HG03097 (cell line): ENCODE measurements around the gene MIEN1.
A peak's percentile ranks its signal among the peaks of the same experiment; 100 is the strongest.
"Not testable (repeated sequence)": the region's sequence is repeated elsewhere in the genome, so short reads cannot be mapped to it uniquely, and the experiment has no call there.

Experiments
- ATAC-seq: cut with Tn5 transposase; IDR thresholded peaks from one replicate; pipeline ENCODE4 v1.9.1; 2021; ENCODE audit not compliant: unreplicated experiment, low FRiP score

Gene MIEN1

DNA sequence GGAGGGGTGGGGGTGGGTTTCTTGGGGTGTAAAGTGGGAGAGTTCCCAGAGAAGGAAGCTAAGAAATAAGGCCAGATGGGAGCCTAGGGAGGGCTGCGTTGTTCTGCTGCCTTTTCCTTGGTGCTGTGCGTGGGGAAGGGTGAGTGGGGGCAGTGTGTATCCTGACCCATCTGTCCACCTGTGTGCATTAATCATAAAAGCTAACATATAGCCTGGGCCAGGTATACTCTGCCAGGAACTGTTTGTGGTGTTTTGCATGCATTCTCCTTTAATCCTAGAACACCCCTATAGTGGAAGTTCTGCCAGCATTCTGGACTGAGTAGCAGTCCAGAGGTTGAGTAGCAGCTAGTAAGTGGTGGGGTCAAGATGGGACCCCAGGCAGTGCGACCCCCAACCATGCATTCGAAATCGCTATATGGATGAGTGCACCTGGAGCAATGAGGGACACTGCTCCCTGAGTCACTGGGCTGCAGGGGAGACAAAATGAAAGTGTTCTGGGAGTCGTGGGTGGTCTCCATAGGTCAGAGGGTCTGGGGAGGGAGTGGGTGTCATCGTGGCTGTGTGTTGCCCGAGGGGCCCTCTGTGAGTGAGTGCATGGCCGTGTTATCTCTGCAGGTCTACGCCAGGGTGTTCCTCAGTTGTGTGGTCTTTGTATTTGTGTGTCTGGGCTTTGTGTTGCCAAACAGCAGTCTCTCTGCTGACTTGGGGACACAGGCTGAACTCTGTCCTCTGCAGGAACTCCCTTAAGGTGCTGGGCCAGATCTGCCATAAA is 29.1 kb downstream of the MIEN1 start:
- no peak for ATAC-seq

DNA sequence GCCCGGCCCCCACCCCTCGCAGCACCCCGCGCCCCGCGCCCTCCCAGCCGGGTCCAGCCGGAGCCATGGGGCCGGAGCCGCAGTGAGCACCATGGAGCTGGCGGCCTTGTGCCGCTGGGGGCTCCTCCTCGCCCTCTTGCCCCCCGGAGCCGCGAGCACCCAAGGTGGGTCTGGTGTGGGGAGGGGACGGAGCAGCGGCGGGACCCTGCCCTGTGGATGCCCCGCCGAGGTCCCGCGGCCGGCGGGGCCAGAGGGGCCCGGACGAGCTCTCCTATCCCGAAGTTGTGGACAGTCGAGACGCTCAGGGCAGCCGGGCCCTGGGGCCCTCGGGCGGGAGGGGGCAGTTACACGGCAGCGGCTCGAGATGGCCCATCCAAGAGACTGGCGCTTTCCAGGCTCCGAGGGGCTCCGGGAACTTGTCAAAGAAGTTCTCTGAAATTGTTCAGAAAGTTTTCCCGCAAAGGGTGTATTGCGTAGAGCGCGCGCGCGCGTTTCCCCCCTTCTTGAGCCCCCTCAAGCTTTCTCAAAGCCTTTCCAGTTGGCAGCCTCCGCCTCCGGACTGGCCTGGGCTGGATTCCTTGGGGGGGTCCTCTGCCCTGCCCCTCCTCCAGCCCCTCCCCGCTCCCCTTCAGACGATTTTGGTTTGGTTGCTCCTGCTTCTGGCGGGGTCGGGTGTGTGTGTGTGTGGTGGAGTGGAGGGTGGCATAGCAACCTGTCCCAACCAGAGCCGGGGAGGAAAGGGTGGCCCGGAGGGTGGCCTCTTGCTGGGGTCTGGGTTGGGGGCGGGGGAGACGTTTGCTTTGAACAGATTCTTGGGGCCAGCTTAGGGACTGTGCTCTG is 30.0 kb downstream of the MIEN1 start:
- no peak for ATAC-seq

DNA sequence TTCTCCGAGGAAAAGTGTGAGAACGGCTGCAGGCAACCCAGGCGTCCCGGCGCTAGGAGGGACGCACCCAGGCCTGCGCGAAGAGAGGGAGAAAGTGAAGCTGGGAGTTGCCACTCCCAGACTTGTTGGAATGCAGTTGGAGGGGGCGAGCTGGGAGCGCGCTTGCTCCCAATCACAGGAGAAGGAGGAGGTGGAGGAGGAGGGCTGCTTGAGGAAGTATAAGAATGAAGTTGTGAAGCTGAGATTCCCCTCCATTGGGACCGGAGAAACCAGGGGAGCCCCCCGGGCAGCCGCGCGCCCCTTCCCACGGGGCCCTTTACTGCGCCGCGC is 30.5 kb downstream of the MIEN1 start, which contains the start of gene ERBB2:
Gene ERBB2 (plus strand): TSS at position 247 of the 330 bp plus-strand sequence. CDS start 175 bp downstream, outside the sequence.
- ATAC-seq: no peak

DNA sequence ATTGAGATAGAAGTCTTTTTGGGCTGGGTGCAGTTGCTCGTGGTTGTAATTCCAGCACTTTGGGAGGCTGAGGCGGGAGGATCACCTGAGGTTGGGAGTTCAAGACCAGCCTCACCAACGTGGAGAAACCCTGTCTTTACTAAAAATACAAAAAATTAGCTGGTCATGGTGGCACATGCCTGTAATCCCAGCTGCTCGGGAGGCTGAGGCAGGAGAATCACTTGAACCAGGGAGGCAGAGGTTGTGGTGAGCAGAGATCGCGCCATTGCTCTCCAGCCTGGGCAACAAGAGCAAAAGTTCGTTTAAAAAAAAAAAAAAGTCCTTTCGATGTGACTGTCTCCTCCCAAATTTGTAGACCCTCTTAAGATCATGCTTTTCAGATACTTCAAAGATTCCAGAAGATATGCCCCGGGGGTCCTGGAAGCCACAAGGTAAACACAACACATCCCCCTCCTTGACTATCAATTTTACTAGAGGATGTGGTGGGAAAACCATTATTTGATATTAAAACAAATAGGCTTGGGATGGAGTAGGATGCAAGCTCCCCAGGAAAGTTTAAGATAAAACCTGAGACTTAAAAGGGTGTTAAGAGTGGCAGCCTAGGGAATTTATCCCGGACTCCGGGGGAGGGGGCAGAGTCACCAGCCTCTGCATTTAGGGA is 31.0 kb downstream of the MIEN1 start:
- ATAC-seq: not testable (repeated sequence)

DNA sequence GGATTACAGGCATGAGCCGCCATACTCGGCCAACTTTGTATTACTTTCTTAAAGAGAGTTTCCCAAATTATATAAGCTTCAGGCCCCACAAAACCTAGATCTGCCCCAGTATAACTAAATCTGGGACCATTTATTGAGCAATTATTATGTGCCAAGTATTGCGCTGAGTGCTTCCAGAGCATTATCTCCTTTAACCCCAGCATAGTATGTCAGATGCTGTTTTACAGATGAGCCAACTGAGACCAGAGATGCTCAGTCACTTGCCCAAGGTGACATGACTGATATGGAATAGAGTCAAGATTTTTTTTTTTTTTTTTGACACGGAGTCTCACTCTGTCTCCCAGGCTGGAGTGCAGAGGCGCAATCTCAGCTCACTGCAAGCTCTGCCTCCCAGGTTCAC is 32.4 kb downstream of the MIEN1 start:
- ATAC-seq: no peak

DNA sequence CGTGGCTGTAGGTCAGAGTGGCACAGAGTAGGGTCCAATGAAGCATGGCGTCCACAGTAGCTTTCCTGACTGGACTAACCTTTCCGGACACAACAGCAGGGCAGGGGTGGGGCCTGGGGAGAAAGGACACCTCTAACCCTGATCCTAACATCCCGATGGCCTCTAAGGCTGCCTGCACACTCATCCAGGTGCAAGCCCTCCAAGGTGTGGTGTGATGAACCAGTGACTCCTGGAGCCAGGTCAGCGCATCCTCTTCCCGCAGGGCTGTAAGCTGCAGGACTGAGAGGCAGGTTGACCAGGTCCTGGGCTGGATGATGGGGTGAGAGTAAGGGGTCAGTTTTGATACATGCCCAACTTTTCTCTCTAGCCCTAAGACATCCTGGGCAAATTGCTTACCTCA is 33.6 kb downstream of the MIEN1 start:
- ATAC-seq: no peak

DNA sequence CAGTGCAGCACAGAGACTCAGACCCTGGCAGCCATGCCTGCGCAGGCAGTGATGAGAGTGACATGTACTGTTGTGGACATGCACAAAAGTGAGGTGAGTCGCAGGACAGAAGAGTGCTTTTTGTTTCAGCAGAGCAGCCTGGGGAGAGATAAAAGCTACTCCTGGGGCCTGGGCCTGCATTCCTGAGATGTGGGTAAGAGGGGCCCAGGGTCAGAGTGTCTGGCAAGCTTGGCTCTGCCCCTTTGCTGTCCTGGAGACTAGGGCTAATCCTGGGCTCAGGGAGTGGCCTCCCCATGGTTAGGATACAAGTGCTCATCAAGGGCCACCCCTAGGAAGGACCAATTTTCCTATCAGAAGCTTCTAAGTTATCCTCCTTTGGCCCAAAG is 35.2 kb downstream of the MIEN1 start:
- no peak for ATAC-seq

DNA sequence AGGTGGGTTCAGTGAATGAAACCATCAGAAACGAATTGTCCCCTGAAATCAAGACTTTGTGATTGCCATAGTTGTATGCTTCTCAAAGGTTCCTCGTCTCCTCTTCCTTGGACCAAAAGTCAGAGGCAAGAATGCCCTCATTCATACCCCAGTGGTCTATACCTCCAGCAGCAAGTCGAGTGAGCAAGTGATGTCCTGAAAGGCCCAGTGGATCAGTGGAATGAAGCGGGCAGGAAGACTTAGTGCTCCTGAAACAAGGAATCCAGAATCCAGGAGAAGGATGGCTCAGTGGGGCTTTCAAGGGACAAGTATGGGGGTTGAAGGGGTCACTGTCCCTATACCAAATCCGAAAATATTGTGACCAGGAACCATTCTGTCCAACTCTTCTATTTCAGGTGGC is 35.7 kb downstream of the MIEN1 start:
- no peak for ATAC-seq

DNA sequence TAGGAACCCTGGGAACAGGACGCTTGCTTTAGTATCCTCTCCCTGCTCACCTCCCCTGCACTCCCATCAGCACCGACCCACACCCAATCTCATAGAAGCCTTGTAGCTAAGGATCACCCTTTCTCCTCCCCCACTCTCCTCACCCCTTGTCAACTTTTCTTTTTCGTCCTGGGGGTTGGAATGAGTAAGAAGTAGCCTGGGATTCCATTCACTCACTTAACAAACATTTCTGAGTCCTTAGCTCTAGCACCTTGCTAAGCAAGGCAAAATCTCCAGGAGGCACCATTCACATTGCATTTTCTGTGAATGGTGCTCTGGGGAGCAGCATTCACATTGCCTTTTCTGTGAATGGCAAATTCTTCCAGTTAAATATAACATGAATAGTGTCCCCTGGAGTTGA is 41.4 kb downstream of the MIEN1 start:
- ATAC-seq: no peak

DNA sequence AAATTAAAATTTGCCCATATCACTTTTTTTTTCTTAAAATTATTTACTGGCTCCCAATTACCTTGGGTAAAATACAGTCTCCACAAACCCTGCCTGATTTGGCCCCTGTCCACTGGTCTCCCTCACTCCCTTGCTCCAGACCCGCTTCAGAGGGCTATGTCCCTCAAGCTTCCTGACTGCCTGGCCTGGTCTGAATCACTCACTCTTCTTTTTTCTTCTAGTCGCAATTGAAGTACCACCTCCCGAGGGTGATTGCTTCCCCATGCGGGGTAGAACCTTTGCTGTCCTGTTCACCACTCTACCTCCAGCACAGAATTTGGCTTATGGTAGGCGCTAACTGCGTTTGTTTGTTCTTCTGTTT is 41.9 kb downstream of the MIEN1 start:
- ATAC-seq: no peak

DNA sequence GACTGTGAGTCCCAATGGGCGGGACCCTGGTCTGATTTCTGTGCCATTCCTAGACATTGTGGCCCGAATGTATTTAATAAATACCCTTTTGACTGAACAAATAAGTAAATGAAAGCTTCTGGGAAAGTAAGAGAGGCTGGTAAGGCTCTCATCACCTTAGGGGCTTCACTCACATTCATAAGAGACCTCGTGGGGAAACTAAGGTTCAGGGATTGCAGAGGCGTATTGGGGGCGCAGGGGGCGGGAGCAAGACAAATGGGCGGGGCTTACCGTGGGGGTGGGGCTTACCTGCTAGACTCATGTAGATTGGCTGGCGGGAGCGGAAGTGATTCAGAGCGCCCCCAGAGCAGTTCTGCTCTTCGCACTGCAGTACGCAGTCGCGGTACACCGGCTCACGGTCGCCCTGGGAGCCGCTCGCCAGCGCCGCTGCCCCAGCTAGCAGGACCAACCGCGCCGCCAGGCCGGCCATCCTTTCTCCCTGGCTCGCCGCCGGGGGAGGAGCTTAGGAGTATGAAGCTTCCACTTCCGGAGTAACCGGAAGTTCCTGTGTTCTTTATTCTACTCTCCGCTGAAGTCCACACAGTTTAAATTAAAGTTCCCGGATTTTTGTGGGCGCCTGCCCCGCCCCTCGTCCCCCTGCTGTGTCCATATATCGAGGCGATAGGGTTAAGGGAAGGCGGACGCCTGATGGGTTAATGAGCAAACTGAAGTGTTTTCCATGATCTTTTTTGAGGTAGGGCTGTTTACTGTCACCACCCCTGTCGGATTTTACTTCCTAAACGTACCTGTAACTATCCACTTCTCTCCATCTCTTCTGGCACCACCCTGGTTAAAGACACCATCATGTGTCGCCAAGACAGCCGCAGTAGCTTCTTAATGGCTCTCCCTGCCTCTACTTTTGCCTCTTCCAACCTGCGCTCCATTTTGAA is 42.5 kb downstream of the MIEN1 start, which contains the start of gene PGAP3:
Gene PGAP3 (minus strand): TSS at position 512 of the 929 bp plus-strand sequence. CDS start 43 bp downstream, at position 469.
- ATAC-seq: peak; percentile 83

DNA sequence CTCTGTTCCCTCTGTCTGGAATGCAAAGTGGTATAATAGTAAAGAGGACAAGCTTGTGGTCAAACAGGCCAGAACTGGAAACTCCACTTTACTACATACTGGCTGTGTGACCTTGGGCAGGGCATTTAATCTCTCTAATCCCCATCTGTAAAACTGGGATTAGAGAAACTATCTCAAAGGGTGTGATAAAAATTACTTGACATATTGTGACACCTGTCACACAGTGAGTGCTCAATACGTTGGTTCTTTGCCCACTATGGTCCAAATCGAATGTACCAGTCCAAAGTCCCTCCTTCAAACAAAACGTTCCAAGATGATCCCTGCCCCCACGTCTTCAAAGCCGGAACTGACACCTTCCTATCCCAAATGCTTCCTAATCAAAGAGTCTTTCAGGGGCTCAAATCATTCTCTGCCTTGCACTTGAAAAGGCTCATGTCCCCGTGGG is 43.2 kb downstream of the MIEN1 start:
- ATAC-seq: no peak

DNA sequence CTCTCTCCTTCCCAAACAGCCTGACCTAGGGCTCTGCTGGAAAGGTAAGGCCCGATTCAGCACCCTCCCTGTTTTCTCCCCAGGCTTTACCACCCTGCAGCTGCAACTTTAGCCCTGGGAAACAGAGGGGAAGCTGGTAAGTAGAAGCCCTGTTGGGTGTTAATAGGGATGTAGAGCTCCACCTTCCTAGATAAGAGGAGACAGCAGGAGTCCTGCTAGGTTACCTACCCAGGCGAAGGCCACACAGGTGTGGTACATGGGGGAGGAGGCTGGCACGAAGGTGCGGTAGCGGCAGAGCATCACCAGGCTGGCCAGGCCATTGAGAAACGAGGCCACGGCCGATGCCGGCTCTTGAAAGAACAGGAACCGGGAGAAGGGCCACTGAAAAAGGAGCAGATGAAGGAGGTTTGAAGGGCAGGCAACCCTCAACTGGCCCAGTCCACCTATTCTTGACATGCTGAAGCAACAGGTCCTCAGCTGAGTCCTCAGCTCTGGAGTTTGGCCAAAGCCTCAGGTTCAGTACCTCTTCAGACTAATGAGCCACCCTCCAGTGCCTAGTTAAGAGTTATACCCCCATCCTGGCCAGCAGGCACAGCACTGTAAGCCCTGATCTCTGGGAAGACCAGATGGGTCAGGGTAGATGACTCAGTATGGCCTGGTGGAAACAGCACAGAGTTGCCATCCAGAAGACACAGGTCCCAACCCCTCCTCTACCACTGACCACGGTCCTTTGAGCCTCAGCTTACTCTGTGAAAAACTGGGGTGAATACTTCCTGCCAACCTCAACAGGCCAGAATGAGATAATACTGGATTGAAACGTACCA is 45.8 kb downstream of the MIEN1 start:
- ATAC-seq: no peak

DNA sequence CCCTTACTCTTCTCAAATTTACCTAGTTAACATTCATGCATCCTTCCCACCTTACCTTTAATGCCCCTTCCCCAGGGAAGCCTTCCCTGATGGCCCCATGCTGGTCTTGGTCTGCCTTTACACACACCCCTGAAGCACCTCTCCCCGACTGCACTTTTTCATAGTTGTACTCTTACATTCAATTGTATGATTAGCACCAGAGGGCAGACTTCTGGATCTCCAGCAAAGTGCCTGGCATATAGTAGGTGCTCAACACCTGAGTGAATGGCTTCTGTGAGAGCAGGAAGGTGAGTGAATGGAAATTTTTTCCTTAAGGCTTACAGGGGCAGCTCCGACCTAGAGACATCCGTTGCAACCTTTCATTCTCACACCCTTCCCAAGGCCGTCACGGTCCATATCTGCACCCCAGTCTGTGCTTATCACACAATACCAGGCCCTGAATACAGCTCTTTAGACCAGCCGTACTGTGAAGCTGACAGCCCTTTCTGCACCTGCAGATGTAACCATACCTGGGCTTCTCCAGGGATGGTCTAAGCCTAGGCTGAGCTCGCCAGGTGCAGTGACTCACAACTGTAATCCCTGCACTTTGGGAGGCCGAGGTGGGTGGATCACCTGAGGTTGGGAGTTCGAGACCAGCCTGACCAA is 46.9 kb downstream of the MIEN1 start:
- ATAC-seq: no peak

DNA sequence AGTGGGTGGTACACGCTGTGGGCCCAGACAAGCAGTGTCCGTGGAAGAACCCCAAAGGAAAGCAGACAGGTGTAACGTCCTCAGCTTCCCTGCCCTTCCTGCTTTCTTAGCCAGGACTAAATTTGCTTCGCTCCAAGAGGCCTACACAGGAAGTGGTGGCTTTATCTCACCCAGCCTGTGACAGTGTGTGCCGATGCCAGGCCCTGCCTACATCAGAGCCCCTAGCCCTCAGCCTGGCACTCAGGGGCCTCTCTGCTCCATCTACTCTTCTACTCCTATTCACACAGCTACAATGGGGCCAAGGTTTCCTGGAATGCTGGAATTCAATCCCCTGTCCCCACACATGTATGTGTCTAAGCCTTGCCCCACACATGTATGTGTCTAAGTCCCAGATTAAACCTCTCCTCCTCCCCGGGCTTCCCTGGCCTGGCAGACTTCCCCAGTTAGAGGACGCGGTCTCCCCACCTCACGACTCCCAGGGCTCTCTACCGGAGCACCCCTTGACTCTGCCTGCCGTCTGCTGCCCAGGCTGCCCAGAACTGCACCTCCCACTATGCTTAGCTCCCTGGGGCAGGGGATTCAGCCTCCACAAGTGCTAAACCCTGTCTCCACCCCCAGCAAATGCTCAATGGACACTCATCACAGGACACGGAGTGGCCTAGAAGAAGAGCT is 50.7 kb downstream of the MIEN1 start:
- no peak for ATAC-seq
